Psoas muscle (tissue), 8 donors: Measurements from ENCODE around the gene DSCAM. TPM values are rescaled to one million over a fixed set of nuclear protein-coding genes. Genes with fewer than 3 reads are reported as not detected.
"Not testable (repeated sequence)": the region's sequence is repeated elsewhere in the genome, so short reads cannot be mapped to it uniquely, and the experiment has no call there.

Experiments
- ATAC-seq, 4 donors: fragments of 200-7000 bp; cut with Tn5 transposase; one replicate each; pipeline ENCODE4 v1.9.1; 2020; ENCODE audit warnings: moderate library complexity in 3 of 4, mild to moderate bottlenecking in 2 of 4
- DNase-seq, 2 donors: peaks; one replicate each; pipeline ENCODE4 v3.0.0-alpha.2; 2020
- H3K27ac ChIP-seq: fragments of 200-600 bp; one replicate; pipeline ENCODE4 v1.8.0; 2022
- H3K27me3 ChIP-seq, 3 donors: fragments of 200-600 bp in 1 of 3; one replicate each; pipeline versions ENCODE4 v1.6.1 to v1.8.0; 2013 to 2022; ENCODE audit warnings: low read length in 2 of 3, mild to moderate bottlenecking in 2 of 3, moderate library complexity in 1 of 3; ENCODE audit not compliant: insufficient read depth in 3 of 3
- H3K36me3 ChIP-seq, 2 donors: fragments of 200-600 bp in 1 of 2; one replicate each; pipeline versions ENCODE4 v1.6.1 to v1.8.0; 2013 to 2022; ENCODE audit warnings: low read depth in 1 of 2, mild to moderate bottlenecking in 1 of 2, moderate library complexity in 1 of 2; ENCODE audit not compliant: insufficient read depth in 1 of 2
- H3K4me1 ChIP-seq: fragments of 200-600 bp; one replicate; pipeline ENCODE4 v1.8.0; 2022
- H3K4me3 ChIP-seq: fragments of 200-600 bp; one replicate; pipeline ENCODE4 v1.8.0; 2022; ENCODE audit warnings: mild to moderate bottlenecking
- H3K9me3 ChIP-seq: fragments of 200-600 bp; one replicate; pipeline ENCODE4 v1.8.0; 2022
- CTCF ChIP-seq: fragments of 200-600 bp; IDR thresholded peaks from one replicate; pipeline ENCODE4 v1.8.0; 2022; ENCODE audit warnings: antibody characterized with exemption
- WGBS, 3 donors: extraction: QIAGEN DNeasy Blood & Tissue Kit; methylation state at CpG; one replicate each; pipeline versions ENCODE4 v1.1.6 to v1.1.7; 2013; 5-methylcytosine and 5-hydroxymethylcytosine counted together
- intact Hi-C, 2 donors: fragments of 100-400 bp; cut with DNase I; formaldehyde crosslinking; loops; one replicate each; pipeline versions ENCODE4 v1.11.0 to v1.14.2; 2022
- polyA plus RNA-seq, 3 donors: library from polyadenylated mRNA; stranded (reverse); fragments of 200-250 nt; gene quantifications; one replicate each; pipeline ENCODE4 v1.2.3, GENCODE V29; 2013
- total RNA-seq, 4 donors: library from RNA; stranded (reverse); fragmentation: NEBNext Ultra II Directional in 2 of 4; extraction: Animal tissue kit (Norgen Biotek cat#: 25700) in 2 of 4; gene quantifications; one replicate each; pipeline versions ENCODE4 v1.2.1 to v1.2.4, GENCODE V29; 2021 to 2023
- donor health status: healthy with polysubstance abuse.
- donor health status: DM: no; HTN: no; CAD: no; lungs with moderate emphysema.
- donor health status: Bipolar disorder and iron deficiency.
- donor health status: healthy.
- donor health status: DM: yes; HTN: yes; CAD: no.
- donor health status: DM: no; HTN: no; CAD: no.
- donor health status: DM: no; HTN: no; CAD: no.
- donor health status: DM: yes; HTN: yes; CAD: no.

Gene DSCAM
- total and polyA plus RNA-seq, 7 donors = 0.03 to 0.04 TPM; not detected in 5

- Histone ChIP-seq H3K36me3 (no peaks in the 10 kb centered on the region), H3K27ac (no peak overlapping the region), H3K4me1 (no peaks in the 10 kb centered on the region), H3K9me3 (no peaks in the 10 kb centered on the region), H3K4me3 (no peak overlapping the region), H3K27me3 (no peaks in the 10 kb centered on the region)
- DNase-seq = no peak
- no peak for TF ChIP-seq CTCF
- intact Hi-C loops = no loop called here
- ATAC-seq = no peak
- WGBS, 3 donors = 31 to 43% (median 41%) methylated on average over 1 of the region's 1 CpG
Observed at GRCh38 chr21:40452548-40452947, 394.4 kb downstream of the DSCAM start.

GRCh38 chr21:40447016-40447415 lies 399.9 kb downstream of the DSCAM start:
- ATAC-seq (no peak), DNase-seq (no peak)
- Histone ChIP-seq H3K4me1 (no peaks in the 10 kb centered on the region), H3K4me3 (no peak overlapping the region), H3K9me3 (peaks cover 4% of the 10 kb centered on the region), H3K27me3 (no peaks in the 10 kb centered on the region), H3K36me3 (no peaks in the 10 kb centered on the region), H3K27ac (no peak overlapping the region)
- intact Hi-C loops = no loop called here
- 51 to 64% (median 62%) methylated on average over 2 of the region's 2 CpGs for WGBS, 3 donors
- TF ChIP-seq CTCF = no peak

GRCh38 chr21:40445349-40445921 lies 401.5 kb downstream of the DSCAM start:
- Histone ChIP-seq H3K27ac (no peak overlapping the region), H3K4me3 (no peak overlapping the region), H3K4me1 (no peaks in the 10 kb centered on the region), H3K27me3 (no peaks in the 10 kb centered on the region), H3K36me3 (no peaks in the 10 kb centered on the region), H3K9me3 (peaks cover 4% of the 10 kb centered on the region)
- ATAC-seq (no peak), DNase-seq (no peak)
- no peak for TF ChIP-seq CTCF
- intact Hi-C loops = no loop called here
- WGBS, 3 donors = 58 to 59% (median 59%) methylated on average over 2 of the region's 2 CpGs

- H3K36me3 ChIP-seq, H3K9me3 ChIP-seq, intact Hi-C loops, H3K4me1 ChIP-seq, ATAC-seq, H3K4me3 ChIP-seq, DNase-seq, H3K27ac ChIP-seq, H3K27me3 ChIP-seq: not testable (repeated sequence)
- 28 to 66% (median 57%) methylated on average over 2 of the region's 2 CpGs for WGBS, 3 donors
Observed at GRCh38 chr21:40439581-40439980, 407.4 kb downstream of the DSCAM start.

GRCh38 chr21:40438616-40439015 lies 408.3 kb downstream of the DSCAM start:
- no peaks in the 10 kb centered on the region for H3K4me1 ChIP-seq
- no peak overlapping the region for H3K27ac ChIP-seq
- H3K27me3 ChIP-seq = no peaks in the 10 kb centered on the region
- intact Hi-C loops = no loop called here
- no peak for TF ChIP-seq CTCF
- H3K36me3 ChIP-seq = no peaks in the 10 kb centered on the region
- no peak overlapping the region for H3K4me3 ChIP-seq
- peaks cover 5% of the 10 kb centered on the region for H3K9me3 ChIP-seq
- 66 to 77% (median 69%) methylated on average over 3 of the region's 3 CpGs for WGBS, 3 donors
- ATAC-seq = no peak
- DNase-seq = no peak
